Measurements from ENCODE around the gene NOTCH1. TPM values are rescaled to one million over a fixed set of nuclear protein-coding genes. Genes with fewer than 3 reads are reported as not detected.

The NOTCH1 gene
- total RNA-seq (2022; extraction: Qiagen RNA extraction; ENCODE audit: low read depth): 9.7 to 13.2 TPM (median 11.3 TPM) in 5 replicates

GRCh38 chr9:136545965-136546696, at the start of gene NOTCH1:
TSS of gene NOTCH1 (minus strand) at chr9:136546048. CDS start at chr9:136545786, 262 bp downstream.

GRCh38 chr9:136482793-136483588, 62.9 kb downstream of the NOTCH1 start, which contains the start of gene SEC16A:
TSS of gene SEC16A (minus strand) at chr9:136483040. CDS start at chr9:136477615, 5,425 bp downstream.

Other genes starting within 250 kb of the NOTCH1 start
- gene CCDC187, start 242.0 kb downstream of the NOTCH1 start, total RNA-seq (2022; extraction: Qiagen RNA extraction; ENCODE audit: low read depth): 0.01 TPM in 1 of 5 replicates, not detected in the others
- 8.4 to 12.4 TPM (median 10.7 TPM) in 5 replicates for gene GPSM1, start 218.5 kb downstream of the NOTCH1 start, total RNA-seq (2022; extraction: Qiagen RNA extraction; ENCODE audit: low read depth)
- gene DNLZ, start 182.3 kb downstream of the NOTCH1 start, total RNA-seq (2022; extraction: Qiagen RNA extraction; ENCODE audit: low read depth): 19.0 to 36.9 TPM (median 31.0 TPM) in 5 replicates
- 0.64 to 2.6 TPM (median 1.1 TPM) in 5 replicates for gene CARD9, start 172.4 kb downstream of the NOTCH1 start, total RNA-seq (2022; extraction: Qiagen RNA extraction; ENCODE audit: low read depth)
- 11.7 to 14.7 TPM (median 12.9 TPM) in 5 replicates for gene SNAPC4, start 145.9 kb downstream of the NOTCH1 start, total RNA-seq (2022; extraction: Qiagen RNA extraction; ENCODE audit: low read depth)
- gene ENTR1, start 135.4 kb downstream of the NOTCH1 start, total RNA-seq (2022; extraction: Qiagen RNA extraction; ENCODE audit: low read depth): 65.0 to 82.7 TPM (median 79.3 TPM) in 5 replicates
- gene PMPCA, start 135.4 kb downstream of the NOTCH1 start, total RNA-seq (2022; extraction: Qiagen RNA extraction; ENCODE audit: low read depth): 77.4 to 96.9 TPM (median 81.7 TPM) in 5 replicates
- 12.1 to 20.4 TPM (median 17.7 TPM) in 5 replicates for gene INPP5E, start 106.2 kb downstream of the NOTCH1 start, total RNA-seq (2022; extraction: Qiagen RNA extraction; ENCODE audit: low read depth)
- 54.9 to 67.9 TPM (median 64.7 TPM) in 5 replicates for gene SEC16A, start 63.0 kb downstream of the NOTCH1 start, total RNA-seq (2022; extraction: Qiagen RNA extraction; ENCODE audit: low read depth)
- gene EGFL7, start 116.9 kb upstream of the NOTCH1 start, total RNA-seq (2022; extraction: Qiagen RNA extraction; ENCODE audit: low read depth): 41.7 to 60.0 TPM (median 50.7 TPM) in 5 replicates
- gene AGPAT2, start 141.4 kb upstream of the NOTCH1 start, total RNA-seq (2022; extraction: Qiagen RNA extraction; ENCODE audit: low read depth): 72.3 to 105 TPM (median 98.6 TPM) in 5 replicates
- gene DIPK1B, start 166.5 kb upstream of the NOTCH1 start, total RNA-seq (2022; extraction: Qiagen RNA extraction; ENCODE audit: low read depth): 7.1 to 10.2 TPM (median 8.0 TPM) in 5 replicates
- gene LCN10, start 196.9 kb upstream of the NOTCH1 start, total RNA-seq (2022; extraction: Qiagen RNA extraction; ENCODE audit: low read depth): not detected in 5 replicates
- not detected in 5 replicates for gene LCN6, start 202.5 kb upstream of the NOTCH1 start, total RNA-seq (2022; extraction: Qiagen RNA extraction; ENCODE audit: low read depth)
- not detected in 5 replicates for gene LCN8, start 212.2 kb upstream of the NOTCH1 start, total RNA-seq (2022; extraction: Qiagen RNA extraction; ENCODE audit: low read depth)
- not detected in 5 replicates for gene LCN15, start 218.5 kb upstream of the NOTCH1 start, total RNA-seq (2022; extraction: Qiagen RNA extraction; ENCODE audit: low read depth)
- 64.9 to 72.6 TPM (median 70.3 TPM) in 5 replicates for gene TMEM141, start 245.3 kb upstream of the NOTCH1 start, total RNA-seq (2022; extraction: Qiagen RNA extraction; ENCODE audit: low read depth)